HG03432 (cell line): ENCODE results near the gene PARVG.

Experiments used
- ATAC-seq: cut with Tn5 transposase; IDR thresholded peaks from one replicate; pipeline ENCODE4 v1.9.1; 2021; ENCODE audit warnings: mild to moderate bottlenecking, moderate library complexity; ENCODE audit not compliant: unreplicated experiment

PARVG gene

GRCh38 chr22:44153710-44154109 lies 27.0 kb upstream of the PARVG start:
- no peak for ATAC-seq

- ATAC-seq, result no peak
These were observed 26.2 kb upstream of the PARVG start for GRCh38 chr22:44154436-44154942.

GRCh38 chr22:44155115-44155514 lies 25.6 kb upstream of the PARVG start:
- no peak for ATAC-seq

GRCh38 chr22:44157916-44158618 lies 22.7 kb upstream of the PARVG start:
- ATAC-seq, result no peak

GRCh38 chr22:44158816-44159215 lies 21.9 kb upstream of the PARVG start:
- no peak for ATAC-seq

- no peak for ATAC-seq
These were observed 21.5 kb upstream of the PARVG start for GRCh38 chr22:44159221-44159620.

- no peak for ATAC-seq
These were observed 20.9 kb upstream of the PARVG start for GRCh38 chr22:44159811-44160210.

GRCh38 chr22:44160421-44160820 lies 20.3 kb upstream of the PARVG start:
- no peak for ATAC-seq

GRCh38 chr22:44161673-44162072 lies 19.1 kb upstream of the PARVG start:
- no peak for ATAC-seq

- ATAC-seq, result no peak
These were observed 17.8 kb upstream of the PARVG start for GRCh38 chr22:44162960-44163359.

GRCh38 chr22:44163536-44163935 lies 17.2 kb upstream of the PARVG start:
- no peak for ATAC-seq

GRCh38 chr22:44164031-44164430 lies 16.7 kb upstream of the PARVG start:
- ATAC-seq, result no peak

- ATAC-seq, result no peak
These were observed 15.3 kb upstream of the PARVG start for GRCh38 chr22:44165286-44165874.

- ATAC-seq, result no peak
These were observed 14.0 kb upstream of the PARVG start for GRCh38 chr22:44166498-44167276.

- ATAC-seq, result no peak
These were observed 13.2 kb upstream of the PARVG start for GRCh38 chr22:44167501-44167900.

GRCh38 chr22:44168206-44168605 lies 12.5 kb upstream of the PARVG start:
- ATAC-seq, result no peak

GRCh38 chr22:44170470-44170869 lies 10.3 kb upstream of the PARVG start:
- no peak for ATAC-seq

- ATAC-seq, result no peak
These were observed 9.2 kb upstream of the PARVG start for GRCh38 chr22:44171561-44171960.

- ATAC-seq, result peak; percentile 71
These were observed 8.2 kb upstream of the PARVG start for GRCh38 chr22:44172370-44173108.

- ATAC-seq, result no peak
These were observed 7.6 kb upstream of the PARVG start for GRCh38 chr22:44173154-44173553.

- ATAC-seq, result no peak
These were observed 5.0 kb upstream of the PARVG start for GRCh38 chr22:44175676-44176075.
